ENCODE data around the gene POLR3K.

The POLR3K gene

GRCh38 chr16:78444-79150 lies 25.2 kb upstream of the POLR3K start:
- DNase-seq: no peak

GRCh38 chr16:77807-78443 lies 24.5 kb upstream of the POLR3K start, which contains the start of gene MPG:
Gene MPG (plus strand): TSS chr16:78225. CDS start chr16:78310, 85 bp downstream.
- peak; percentile 83 for DNase-seq

- peak; percentile 41 for DNase-seq
Observed at GRCh38 chr16:77273-77806, 23.9 kb upstream of the POLR3K start.

- DNase-seq: no peak
Observed at GRCh38 chr16:76535-77272, 23.3 kb upstream of the POLR3K start.

- no peak for DNase-seq
Observed at GRCh38 chr16:75580-76501, 22.4 kb upstream of the POLR3K start.

GRCh38 chr16:74747-75334 lies 21.4 kb upstream of the POLR3K start:
- DNase-seq: no peak

GRCh38 chr16:74051-74746 lies 20.8 kb upstream of the POLR3K start:
- DNase-seq: no peak

GRCh38 chr16:72561-73548 lies 19.4 kb upstream of the POLR3K start, which contains the start of gene RHBDF1:
Gene RHBDF1 (minus strand): TSS chr16:72631. CDS start chr16:65015, 7,616 bp downstream.
- no peak for DNase-seq

- DNase-seq: no peak
Observed at GRCh38 chr16:71540-72401, 18.4 kb upstream of the POLR3K start.

GRCh38 chr16:71210-71539 lies 17.8 kb upstream of the POLR3K start:
- DNase-seq: no peak

- DNase-seq: no peak
Observed at GRCh38 chr16:69181-69580, 15.8 kb upstream of the POLR3K start.

GRCh38 chr16:67884-68789 lies 14.7 kb upstream of the POLR3K start:
- DNase-seq: no peak

- no peak for DNase-seq
Observed at GRCh38 chr16:67183-67791, 13.9 kb upstream of the POLR3K start.

- DNase-seq: no peak
Observed at GRCh38 chr16:66309-67182, 13.1 kb upstream of the POLR3K start.

- DNase-seq: peak; percentile 83
Observed at GRCh38 chr16:65745-66144, 12.3 kb upstream of the POLR3K start.

GRCh38 chr16:64914-65255 lies 11.5 kb upstream of the POLR3K start:
- DNase-seq: no peak
